ENCODE results near the gene BAK1.
"Not testable (repeated sequence)": the region's sequence is repeated elsewhere in the genome, so short reads cannot be mapped to it uniquely, and the experiment has no call there.

The BAK1 gene

GRCh38 chr6:33540768-33541167 lies 39.3 kb downstream of the BAK1 start:
- Mint-ChIP-seq H3K27ac (no peak overlapping the region), H3K9me3 (no peaks in the 10 kb centered on the region), H3K4me1 (no peaks in the 10 kb centered on the region), H3K36me3 (no peaks in the 10 kb centered on the region), H3K4me3 (no peak overlapping the region), H3K27me3 (no peaks in the 10 kb centered on the region)
- DNase-seq (ENCODE audit: low spot score in 2 of 2) (no peak), ATAC-seq (ENCODE audit: low read depth) (no peak)

- Mint-ChIP-seq H3K4me1 (no peaks in the 10 kb centered on the region), H3K9me3 (no peaks in the 10 kb centered on the region), H3K27ac (no peak overlapping the region), H3K4me3 (no peak overlapping the region), H3K36me3 (no peaks in the 10 kb centered on the region), H3K27me3 (peaks cover 1% of the 10 kb centered on the region)
- no peak for DNase-seq (ENCODE audit: low spot score in 2 of 2)
- no peak for ATAC-seq (ENCODE audit: low read depth)
Observed at GRCh38 chr6:33534702-33535101, 45.4 kb downstream of the BAK1 start.

- DNase-seq (ENCODE audit: low spot score in 2 of 2); H3K4me1 Mint-ChIP-seq; ATAC-seq (ENCODE audit: low read depth); H3K36me3 Mint-ChIP-seq; H3K4me3 Mint-ChIP-seq; H3K9me3 Mint-ChIP-seq; H3K27ac Mint-ChIP-seq; H3K27me3 Mint-ChIP-seq: not testable (repeated sequence)
Observed at GRCh38 chr6:33533163-33533869, 46.8 kb downstream of the BAK1 start.

GRCh38 chr6:33532431-33532830 lies 47.6 kb downstream of the BAK1 start:
- H3K27me3 Mint-ChIP-seq; H3K4me1 Mint-ChIP-seq; H3K36me3 Mint-ChIP-seq; H3K4me3 Mint-ChIP-seq; H3K9me3 Mint-ChIP-seq; ATAC-seq (ENCODE audit: low read depth); DNase-seq (ENCODE audit: low spot score in 2 of 2); H3K27ac Mint-ChIP-seq: not testable (repeated sequence)

GRCh38 chr6:33530617-33531016 lies 49.5 kb downstream of the BAK1 start:
- not testable (repeated sequence) for ATAC-seq (ENCODE audit: low read depth); H3K27me3 Mint-ChIP-seq; DNase-seq (ENCODE audit: low spot score in 2 of 2); H3K4me3 Mint-ChIP-seq; H3K4me1 Mint-ChIP-seq; H3K36me3 Mint-ChIP-seq; H3K27ac Mint-ChIP-seq; H3K9me3 Mint-ChIP-seq
